Activated effector memory CD4-positive, alpha-beta T cell treated with Interleukin-2 at 50 U/mL for 16 hours (primary cell): ENCODE measurements around the gene SERINC5.
"Not testable (repeated sequence)": the region's sequence is repeated elsewhere in the genome, so short reads cannot be mapped to it uniquely, and the experiment has no call there.

Experiments
- DNase-seq: peaks from one replicate; pipeline ENCODE4 v3.0.0-alpha.2; 2020

SERINC5 gene

DNA sequence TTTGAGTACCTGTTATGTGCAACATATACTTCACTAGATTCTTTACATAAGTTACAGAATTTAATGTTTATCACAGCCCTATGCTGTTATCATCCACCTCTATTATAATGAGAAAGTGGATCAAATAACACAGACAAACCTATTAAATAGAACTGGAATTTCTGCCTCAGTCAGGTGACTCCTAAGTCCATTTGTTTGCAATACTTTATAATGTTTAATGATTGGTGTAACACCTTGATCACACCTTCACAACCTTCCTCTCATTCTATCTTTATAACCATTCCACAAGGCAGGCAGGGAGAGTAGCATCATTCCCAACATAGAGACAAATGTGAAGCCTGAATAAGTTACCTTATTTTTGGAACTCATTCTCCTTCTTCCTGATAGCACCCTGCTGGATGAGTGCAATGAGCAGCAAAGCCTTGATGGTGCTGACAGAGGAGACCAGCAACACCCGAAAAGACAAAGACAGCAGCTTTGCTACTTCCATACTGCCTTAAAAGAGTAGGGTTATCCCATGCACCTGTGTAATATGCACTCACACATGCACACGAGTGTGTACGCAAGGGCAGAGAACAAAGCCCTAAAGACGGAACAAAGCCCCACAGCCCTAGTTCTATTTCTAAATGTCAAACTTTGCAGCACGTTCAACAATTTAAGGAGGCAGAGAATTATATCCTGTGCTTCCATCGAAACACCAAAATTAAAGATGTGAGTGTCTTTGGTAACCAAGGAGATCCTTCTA lies 30.5 kb downstream of the SERINC5 start:
- no peak for DNase-seq

DNA sequence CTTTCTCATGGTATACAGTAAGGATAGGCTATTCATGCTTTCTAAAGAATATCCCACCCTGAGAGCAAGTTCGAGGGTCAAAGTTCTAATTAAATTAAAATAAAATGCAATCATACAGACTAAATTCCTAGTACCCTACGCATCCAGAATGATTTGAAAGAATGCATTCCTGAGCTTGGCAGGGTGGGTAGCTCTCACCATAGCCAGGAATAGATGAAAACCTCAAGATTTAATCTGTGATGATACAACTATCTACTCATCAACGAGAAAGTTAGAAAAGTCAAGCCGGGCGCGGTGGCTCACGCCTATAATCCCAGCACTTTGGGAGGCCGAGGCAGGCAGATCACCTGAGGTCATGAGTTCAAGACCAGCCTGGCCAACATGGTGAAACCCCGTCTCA lies 32.3 kb downstream of the SERINC5 start:
- DNase-seq: no peak

DNA sequence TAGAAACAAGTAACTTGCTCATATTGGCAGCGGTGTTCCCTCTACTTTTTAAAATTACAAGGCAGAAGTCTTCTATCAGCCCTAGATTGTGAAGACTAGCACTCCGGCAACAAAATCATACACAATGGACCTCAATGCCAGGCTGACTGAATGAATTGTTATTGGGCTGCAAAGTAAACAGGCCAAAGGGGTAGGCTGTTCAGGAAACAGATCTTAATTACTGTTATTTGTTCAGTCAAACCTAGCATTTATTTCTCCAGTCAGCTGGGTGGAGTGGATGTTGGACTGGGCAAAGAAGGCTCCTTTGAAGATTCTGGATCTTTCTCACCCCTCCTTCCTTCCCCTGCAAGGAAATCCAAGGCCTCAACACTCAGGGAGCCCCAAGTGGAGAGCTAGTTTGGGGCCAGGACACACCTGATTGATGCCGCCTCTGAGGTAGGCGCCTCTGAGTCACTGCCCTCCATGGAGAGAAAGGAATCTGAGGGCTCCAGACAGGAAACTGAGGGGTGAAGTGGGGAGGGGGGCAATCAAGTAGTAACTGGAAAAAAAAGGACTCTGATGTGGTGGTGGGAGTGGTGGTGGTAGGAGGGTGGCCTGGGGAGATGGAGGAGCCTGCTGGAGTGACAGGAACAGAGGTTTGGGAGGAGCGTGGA lies 35.5 kb downstream of the SERINC5 start:
- no peak for DNase-seq

DNA sequence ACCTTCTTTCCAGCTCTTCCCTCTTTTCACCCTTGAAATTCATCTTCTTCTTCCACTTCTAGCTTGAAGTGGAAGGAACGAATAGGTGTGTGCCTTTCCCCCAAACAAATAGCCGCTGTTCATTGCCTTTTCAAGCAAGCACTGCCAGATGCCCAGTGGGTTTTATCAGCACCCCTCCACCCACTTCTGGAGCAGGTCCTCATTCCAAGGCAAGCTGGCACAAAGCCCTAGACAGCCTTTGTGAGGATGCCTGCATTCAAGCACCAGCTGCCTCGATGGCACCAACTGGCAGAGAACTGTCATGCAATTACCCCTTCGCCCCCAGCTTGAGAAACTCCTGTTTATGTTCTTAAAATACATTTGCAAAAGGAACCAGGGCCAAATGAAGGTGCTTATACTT lies 36.5 kb downstream of the SERINC5 start:
- no peak for DNase-seq

DNA sequence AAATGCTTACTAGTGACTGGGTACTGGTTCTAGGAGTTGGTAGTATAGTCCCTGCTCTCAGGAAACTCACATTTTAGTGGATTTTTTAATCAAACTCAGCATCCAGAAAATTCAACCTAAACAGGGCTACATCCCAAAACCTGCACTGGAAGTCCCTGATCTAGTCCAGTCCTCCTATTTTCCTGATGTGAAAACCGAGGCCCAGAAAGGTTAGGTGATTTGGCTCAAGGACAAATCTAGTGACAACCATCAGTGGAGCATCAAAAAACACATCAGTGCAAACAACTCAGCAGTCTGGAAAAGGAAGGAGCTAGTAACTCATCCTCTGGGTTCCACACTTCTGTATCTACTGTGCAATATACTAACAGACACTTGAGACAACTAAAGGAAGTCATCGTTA lies 38.2 kb downstream of the SERINC5 start:
- no peak for DNase-seq

DNA sequence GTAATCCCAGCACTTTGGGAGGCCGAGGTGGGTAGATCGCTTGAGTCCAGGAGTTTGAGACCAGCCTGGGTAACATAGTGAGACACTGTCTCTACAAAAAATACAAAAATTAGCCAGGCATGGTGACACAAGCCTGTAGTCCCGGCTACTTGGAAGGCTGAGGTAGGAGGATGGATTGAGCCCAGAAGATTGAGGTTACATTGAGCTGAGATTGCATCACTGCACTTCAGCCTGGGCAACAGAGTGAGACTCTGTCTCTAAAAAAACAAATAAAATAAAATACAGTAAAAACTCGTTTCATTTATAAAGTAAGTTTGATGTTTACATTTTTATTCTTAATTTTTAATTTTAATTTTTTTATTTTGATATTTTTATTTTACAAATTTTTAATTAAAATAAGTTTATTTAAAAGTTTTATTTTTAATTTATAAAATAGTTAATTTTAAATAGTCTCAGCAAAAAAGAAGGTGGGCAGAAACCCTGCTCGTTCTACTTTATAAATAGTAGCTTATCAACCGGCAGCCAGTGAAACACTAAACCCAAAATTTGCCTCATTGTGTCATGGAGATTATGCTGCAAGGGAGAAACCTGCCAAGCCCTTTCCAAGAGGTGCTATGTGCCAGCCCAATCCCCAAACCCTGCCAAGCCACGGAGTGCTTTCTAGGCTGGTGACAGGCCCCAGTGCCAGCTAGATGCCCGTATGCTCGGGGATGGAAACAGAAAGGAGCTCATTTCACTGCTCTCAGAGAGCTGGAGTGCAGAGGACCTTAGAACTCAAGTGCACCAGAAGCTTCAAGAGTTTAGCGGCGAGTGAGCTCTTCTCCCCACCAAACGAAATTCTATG lies 38.9 kb downstream of the SERINC5 start:
- DNase-seq: no peak

DNA sequence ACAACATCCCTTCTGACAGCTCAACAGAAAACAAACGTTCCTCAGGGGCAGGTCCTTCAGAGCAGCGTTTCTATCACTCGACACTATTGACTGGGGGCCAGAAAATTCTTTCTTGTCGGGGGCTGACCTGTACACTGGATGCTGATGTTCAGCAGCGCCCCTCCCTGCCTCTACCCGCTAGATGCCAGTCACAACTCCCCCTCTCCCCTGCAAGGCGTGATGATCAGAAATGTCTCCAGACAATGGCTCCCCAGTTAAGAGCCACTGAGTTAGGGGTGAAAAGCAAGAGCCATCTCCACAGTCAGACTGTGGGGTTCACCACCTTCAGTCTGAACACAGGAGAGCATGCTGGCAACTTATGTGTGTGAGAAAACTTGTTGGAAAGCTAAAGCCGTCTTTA lies 39.8 kb downstream of the SERINC5 start:
- no peak for DNase-seq

DNA sequence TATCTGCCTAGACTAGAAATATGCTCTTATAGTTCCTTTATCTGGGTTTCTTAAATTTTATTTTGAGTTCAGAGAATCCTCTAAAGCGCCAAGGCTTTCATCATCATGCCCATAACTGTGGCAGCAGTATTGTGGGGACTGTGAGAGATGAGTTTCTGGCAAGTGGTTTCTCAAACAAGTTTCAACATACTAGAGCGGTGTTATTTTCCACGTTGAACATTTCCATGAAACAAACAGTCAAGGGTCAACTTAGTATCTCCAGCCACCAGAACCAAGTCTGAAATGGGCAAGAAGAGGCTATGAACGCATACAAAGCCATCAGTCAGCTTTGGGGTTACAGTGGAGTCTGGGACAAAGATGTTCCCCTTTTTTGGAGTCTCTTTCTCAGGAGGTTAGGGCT lies 40.3 kb downstream of the SERINC5 start:
- no peak for DNase-seq

DNA sequence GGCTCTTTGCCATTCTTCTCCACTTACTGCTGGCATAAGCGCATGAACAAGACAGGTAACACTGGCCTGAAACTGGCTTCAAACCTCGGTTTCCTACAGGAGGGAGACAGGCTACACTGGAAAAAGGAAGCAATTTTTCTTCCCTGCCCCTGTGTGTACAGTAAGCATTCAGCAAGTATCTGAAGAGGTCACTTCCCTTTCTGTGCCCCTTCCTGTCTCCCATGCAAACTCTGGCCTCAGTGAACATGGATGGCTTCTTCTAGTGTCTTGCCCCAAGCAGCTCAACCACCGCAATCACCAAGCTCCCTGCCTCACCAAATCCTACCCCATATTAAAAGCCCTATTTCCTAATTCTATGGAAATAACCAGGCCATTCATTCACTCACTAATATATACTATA lies 42.4 kb downstream of the SERINC5 start:
- no peak for DNase-seq

DNA sequence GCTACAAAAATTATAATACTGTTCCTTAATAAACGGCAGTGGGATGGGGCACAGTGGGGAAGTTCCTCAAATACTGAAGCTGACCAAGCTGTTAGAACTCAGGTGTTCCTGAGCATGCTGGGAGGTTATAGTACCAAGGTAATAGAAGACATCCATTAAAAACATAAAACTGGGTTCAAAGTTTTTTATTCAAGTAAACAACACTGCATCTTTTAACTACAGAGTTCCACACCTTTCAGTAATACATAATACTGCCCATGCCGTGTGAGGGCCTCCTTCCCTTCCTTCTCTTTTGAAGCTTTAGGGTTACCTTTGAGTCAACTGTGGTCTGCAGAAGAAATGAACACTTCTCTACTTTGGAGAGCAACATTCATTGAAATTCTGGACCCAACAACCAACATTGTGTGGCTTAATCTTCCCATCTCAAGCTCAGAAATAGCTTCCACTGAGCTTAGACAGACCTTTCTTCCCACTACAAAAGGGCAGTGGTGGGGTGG lies 43.6 kb downstream of the SERINC5 start:
- DNase-seq: no peak

DNA sequence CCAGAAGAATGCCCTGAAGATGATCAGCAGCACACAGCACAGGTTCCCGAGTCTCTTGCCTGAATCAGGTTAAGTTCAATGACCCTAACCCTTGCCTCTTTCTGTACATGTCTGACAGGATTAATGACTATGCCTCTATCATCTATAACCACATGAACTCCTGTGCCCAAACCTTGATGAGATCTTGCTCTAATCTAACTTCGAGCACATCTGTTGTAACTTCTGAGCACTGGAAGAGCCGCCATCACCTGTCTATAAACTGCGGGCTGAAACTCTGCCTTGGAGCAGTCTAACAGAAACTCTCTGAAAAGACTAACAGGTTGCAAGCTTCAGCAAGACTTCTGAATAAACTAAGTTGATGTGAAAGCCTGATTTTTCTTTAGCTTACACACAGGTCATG lies 44.5 kb downstream of the SERINC5 start:
- DNase-seq: no peak

DNA sequence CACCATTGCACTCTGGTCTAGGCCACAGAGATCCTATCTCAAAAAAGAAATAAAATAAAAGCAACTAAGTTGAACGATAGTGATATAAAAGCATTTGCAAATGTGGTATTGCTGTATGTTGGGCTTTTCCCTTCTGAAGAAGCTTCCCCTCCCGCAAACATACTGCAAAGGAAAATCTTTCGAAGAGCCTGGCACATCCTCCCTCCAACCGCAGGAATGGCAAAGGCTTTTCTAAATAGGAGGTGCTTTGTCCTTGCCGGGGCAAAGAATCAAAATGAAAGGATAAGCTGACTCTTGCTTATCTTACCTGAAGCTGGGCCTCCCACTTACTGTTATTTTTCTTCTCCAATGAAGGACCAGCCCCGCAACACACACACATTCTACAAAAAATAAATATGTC lies 45.8 kb downstream of the SERINC5 start:
- DNase-seq: no peak

DNA sequence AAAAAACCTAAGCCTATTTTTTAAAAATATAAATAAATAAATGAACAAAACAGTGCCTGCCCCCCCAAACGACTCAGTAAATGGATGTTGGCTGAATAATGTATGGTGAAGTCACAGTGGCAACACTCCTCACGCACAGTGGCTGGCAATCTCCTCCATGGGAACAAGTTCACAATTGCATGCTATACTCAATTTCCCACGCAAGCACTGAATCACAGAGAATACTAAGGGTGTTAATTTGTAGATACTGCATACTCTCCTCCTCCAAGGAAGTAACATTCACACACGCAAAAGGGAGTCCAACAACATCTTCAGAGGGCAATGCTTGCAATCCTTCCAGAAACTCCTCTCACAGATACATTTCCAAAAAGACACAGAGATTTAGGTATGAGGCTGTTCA lies 47.5 kb downstream of the SERINC5 start:
- no peak for DNase-seq

DNA sequence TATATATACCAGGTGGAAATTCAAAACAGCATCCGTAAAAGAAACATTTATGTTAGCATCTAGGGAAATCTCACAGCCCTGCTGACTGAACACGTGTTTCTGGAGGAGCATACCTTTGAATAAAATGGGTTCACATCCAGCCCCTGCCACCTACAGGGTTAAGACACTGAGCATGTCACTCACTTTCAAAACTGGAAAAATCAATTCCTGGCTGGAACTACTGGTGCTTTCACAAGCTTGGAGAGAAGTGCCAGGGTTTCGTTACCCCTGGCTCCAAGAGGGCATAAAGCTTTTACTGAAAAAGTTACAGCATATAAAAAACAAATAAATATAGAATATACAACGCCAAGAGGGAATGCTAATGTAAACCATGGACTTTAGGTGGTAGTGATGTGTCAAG lies 48.0 kb downstream of the SERINC5 start:
- no peak for DNase-seq

DNA sequence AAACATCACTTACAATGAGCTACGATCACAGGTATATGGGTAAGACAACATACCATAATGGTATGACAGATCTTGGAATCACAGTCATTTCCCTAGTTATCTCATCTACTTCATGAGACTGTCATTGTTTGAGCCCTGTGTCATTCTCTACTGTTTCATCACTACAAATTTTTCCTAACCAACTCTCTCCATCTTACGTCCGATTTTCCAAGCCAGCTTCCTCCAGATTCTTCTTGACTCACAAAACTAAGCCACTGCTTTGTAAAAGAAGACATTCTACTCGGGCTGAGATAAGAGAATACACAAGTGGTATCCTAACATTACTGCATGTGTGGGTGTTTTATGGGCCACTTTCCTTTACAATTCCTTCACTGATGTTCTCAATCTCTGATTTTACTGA lies 49.6 kb downstream of the SERINC5 start:
- no peak for DNase-seq

DNA sequence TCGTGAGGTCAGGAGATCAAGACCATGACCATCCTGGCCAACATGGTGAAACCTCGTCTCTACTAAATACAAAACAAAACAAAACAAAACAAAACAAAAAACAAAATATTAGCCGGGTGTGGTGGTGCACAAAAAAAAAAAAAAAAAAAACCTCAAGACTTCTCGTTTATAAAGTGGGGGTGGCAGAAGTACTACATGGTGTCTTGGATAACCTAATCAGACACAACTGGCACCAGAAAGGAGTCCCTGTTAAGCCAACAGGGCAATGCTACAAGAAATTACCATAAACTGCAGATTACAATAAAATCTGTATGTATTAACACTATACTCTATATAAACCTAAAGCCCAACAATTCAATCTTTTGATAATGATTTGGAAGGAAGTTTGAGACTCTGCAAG lies 50.0 kb downstream of the SERINC5 start:
- no peak for DNase-seq

DNA sequence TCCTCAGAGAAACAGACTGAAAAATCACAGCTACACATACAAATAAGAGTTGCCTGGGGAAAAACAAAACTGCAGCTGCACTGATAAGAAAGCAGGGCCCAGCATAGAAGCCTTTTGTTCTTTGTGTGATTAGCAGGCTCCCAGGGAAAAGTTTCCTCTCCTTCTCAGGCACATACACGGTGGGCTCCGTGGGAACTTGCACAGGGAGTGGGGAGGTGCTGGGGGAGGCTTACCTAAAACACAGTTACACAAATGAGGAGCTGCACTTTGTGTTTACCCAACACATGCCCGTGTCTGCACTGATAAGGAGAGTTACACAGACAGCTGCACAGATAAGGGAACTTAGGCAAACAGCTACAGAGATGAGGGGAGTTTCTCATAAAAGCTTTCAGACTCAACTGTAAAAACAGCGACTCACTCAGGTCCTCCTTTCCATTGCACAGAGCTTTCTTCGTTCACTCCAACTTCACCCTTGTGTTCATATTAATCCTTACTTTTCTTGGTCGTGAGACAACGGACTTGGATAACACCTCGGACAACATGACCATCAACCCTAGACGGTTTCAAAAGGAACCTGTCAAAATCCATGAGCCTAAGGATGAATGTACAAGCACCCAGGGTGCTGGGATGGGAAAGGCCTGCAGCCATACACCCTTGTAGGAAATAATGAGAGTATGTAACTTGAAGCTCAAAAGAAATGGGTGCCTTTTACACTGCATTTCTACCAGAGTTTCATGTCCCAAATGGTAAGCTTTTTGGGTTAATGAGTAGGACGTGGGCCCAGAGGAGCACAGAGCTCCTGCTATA lies 50.8 kb downstream of the SERINC5 start:
- DNase-seq: no peak

DNA sequence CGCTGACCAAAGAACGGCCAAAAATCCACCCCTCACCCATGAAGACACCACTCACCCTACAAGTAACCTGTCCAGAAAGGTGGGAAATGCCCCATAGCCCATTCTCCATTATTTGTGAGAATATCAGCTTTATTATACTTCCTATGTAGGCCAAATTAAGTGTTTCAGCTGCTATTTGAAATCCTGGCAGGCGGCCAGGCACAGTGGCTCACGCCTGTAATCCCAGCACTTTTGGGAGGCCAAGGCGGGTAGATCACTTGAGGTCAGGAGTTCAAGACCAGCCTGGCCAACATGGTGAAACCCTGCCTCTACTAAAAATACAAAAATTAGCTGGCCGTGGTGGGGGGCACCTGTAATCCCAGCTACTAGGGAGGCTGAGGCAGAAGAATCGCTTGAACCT lies 54.1 kb downstream of the SERINC5 start:
- not testable (repeated sequence) for DNase-seq

DNA sequence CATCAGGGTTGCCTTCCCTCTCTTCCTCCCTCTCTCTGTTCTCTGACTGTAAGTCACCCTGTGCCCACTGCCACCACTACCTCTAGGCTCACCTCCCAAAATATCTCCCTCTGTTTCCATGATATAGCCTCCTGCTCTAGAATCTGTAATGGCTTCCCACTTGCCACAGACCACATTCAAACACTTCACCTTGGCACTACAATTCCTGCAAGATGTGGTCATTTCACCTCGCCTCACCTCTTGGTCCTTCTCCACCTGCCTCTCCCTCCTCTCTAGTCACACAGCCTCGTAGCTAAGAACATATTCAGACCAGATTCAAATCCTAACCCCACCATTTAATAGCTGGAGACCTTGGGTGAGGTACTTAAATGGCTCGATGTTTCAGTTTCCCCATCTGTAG lies 56.9 kb downstream of the SERINC5 start:
- no peak for DNase-seq

DNA sequence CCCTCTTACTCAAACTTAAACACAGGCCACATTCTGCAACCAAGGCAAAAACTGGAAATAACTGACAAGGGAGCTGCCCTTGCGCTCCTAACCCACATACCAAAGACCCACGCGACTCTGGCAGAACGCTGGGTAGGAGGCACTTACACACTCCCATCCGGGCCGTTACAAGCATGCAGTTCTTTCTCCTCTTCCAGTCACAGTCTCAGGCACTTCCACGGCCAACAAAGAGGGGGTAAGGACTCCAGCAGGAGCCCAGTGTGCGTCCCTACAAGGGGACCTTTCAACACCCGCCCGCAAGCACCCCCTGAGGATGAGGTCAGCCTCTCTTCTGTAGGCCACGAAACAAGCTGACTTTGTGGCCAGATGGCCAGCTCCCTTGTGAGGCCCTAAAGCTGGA lies 57.4 kb downstream of the SERINC5 start:
- DNase-seq: no peak

DNA sequence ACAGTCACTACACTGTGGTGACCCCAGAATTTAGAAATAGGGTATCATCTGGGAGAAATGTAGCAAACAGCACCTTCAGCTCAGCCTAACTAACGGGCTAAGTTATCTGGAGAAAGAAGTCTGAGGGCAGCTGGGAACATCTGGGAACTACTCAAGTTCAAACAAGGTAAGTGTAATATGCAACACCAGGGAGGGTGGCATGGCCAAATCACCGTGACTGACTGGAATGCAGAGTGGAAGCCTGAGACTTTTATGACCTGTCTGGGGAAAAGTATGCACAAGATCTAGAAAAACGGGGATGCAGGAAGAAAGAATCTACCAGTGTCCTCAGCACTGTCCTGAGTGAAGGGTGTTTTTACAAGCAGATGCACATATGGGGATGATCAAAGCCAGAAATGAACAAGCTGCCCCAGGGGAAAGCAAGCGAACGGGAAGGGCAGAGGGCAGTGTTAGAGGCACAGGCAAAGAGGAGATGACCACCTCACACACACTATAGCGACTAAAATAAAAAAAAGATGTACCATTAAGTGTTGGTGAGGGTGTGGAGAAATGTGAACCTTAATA lies 59.9 kb downstream of the SERINC5 start:
- DNase-seq: no peak

DNA sequence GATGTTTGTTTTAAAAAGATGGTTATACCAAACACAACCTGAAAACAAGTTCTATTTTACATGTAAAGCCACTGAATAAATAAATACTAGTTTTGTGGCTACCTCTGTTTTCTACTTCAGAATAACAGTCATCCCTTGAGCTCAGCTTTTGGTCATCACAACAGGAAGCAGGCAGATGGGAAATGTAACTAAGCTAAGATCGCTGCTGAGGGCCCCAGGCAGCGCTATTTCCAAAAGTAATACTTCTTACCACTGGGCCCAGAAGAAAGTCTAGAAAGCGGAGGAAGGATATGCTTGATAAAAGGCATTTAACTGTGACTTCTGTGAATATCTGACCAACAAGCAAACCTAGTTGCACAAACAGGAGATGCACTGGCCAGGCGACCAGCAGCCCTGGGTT lies 61.4 kb downstream of the SERINC5 start:
- DNase-seq: no peak

DNA sequence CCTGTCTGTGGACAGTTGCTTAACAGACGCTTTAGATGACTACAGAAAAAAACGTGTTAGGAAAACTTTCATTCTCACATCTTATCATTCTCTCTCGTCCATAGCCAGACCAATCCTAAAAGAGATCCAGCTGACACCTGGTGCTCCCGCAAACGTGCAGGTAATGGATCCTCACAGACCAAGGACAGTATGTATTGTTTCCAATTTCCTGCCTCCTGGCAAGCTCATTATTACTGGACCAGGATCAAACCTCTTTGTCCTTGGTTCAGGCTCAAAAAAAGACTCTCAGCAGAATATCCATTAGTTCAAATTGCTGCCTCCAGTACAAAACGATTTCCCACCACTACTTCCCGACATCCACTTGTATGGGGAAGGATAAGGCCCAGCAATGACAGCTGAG lies 62.4 kb downstream of the SERINC5 start:
- DNase-seq: no peak
